OCI-LY1 (cell line): ENCODE measurements around the gene UACA.

Source experiments
- H2AFZ ChIP-seq: fragments of 200-600 bp; sonication (generic), shearing (Covaris generic); 2 replicates; pipeline ENCODE4 v1.6.0; 2014; ENCODE audit warnings: antibody characterized with exemption, mild to moderate bottlenecking, low read length
- H3F3A ChIP-seq: fragments of 200-600 bp; sonication (generic), shearing (Covaris generic); 2 replicates; pipeline ENCODE4 v1.6.0; 2014; ENCODE audit warnings: mild to moderate bottlenecking, antibody characterized with exemption, low read length, moderate library complexity; ENCODE audit not compliant: insufficient read depth
- H3K27ac ChIP-seq: fragments of 200-600 bp; sonication (generic); 2 replicates; pipeline ENCODE4 v1.5.1; 2014; ENCODE audit warnings: low read length, mixed run types, mild to moderate bottlenecking, low read depth; ENCODE audit not compliant: poor library complexity, severe bottlenecking
- H3K27me3 ChIP-seq: fragments of 200-600 bp; sonication (generic); 2 replicates; pipeline ENCODE4 v1.6.0; 2014; ENCODE audit warnings: antibody characterized with exemption, mild to moderate bottlenecking, low read length, moderate library complexity; ENCODE audit not compliant: insufficient read depth
- H3K36me3 ChIP-seq: fragments of 200-600 bp; sonication (generic); 2 replicates; pipeline ENCODE4 v1.6.1; 2014; ENCODE audit warnings: mild to moderate bottlenecking, antibody characterized with exemption, low read length, moderate library complexity, mixed read lengths; ENCODE audit not compliant: insufficient read depth
- H3K4me1 ChIP-seq: fragments of 200-600 bp; sonication (generic); 2 replicates; pipeline ENCODE4 v1.5.1; 2014; ENCODE audit warnings: mild to moderate bottlenecking, low read length, moderate library complexity; ENCODE audit not compliant: insufficient read depth, severe bottlenecking
- H3K4me2 ChIP-seq: fragments of 200-600 bp; sonication (generic), shearing (Covaris generic); 2 replicates; pipeline ENCODE4 v1.6.1; 2014; ENCODE audit warnings: low read length
- H3K4me3 ChIP-seq: fragments of 200-600 bp; sonication (generic); 2 replicates; pipeline ENCODE4 v1.5.1; 2014; ENCODE audit warnings: low read length, low read depth, mild to moderate bottlenecking, mixed read lengths; ENCODE audit not compliant: poor library complexity, severe bottlenecking
- H3K79me2 ChIP-seq: fragments of 200-600 bp; shearing (Covaris generic); 2 replicates; pipeline ENCODE4 v1.6.1; 2016; ENCODE audit warnings: mixed run types, low read length, mixed read lengths; ENCODE audit not compliant: insufficient read depth
- H3K9ac ChIP-seq: fragments of 200-600 bp; sonication (generic), shearing (Covaris generic); 2 replicates; pipeline ENCODE4 v1.6.1; 2014; ENCODE audit warnings: mild to moderate bottlenecking, low read length, mixed read lengths
- H3K9me2 ChIP-seq: fragments of 200-600 bp; sonication (generic), shearing (Covaris generic); 2 replicates; pipeline ENCODE4 v1.6.1; 2014; ENCODE audit warnings: low read depth, mild to moderate bottlenecking, low read length, mixed read lengths
- H3K9me3 ChIP-seq: fragments of 200-600 bp; shearing (Covaris generic); 2 replicates; pipeline ENCODE4 v1.6.1; 2014; ENCODE audit warnings: low read length, mixed read lengths
- H4K20me1 ChIP-seq: fragments of 200-600 bp; sonication (generic), shearing (Covaris generic); 2 replicates; pipeline ENCODE4 v1.6.0; 2016; ENCODE audit warnings: mild to moderate bottlenecking, low read length; ENCODE audit not compliant: insufficient read depth
- CTCF ChIP-seq: fragments of 200-600 bp; sonication (generic), shearing (Covaris generic); IDR thresholded peaks from 2 replicates; pipeline ENCODE4 v1.5.1; 2017; ENCODE audit warnings: mild to moderate bottlenecking, antibody characterized with exemption, low read length, moderate library complexity, mixed read lengths
- EZH2 ChIP-seq: fragments of 200-600 bp; sonication (generic), shearing (Covaris generic); IDR thresholded peaks from 2 replicates; pipeline ENCODE4 v1.8.0; 2017; ENCODE audit warnings: borderline replicate concordance, mixed run types, mild to moderate bottlenecking, antibody characterized with exemption, low read length, moderate library complexity, mixed read lengths

Gene UACA

GRCh38 chr15:70770863-70771262 is 7.5 kb upstream of the UACA start:
- Histone ChIP-seq H3K27ac (no peak overlapping the region), H3K36me3 (no peaks in the 10 kb centered on the region), H2AFZ (no peak overlapping the region), H3F3A (no peaks in the 10 kb centered on the region), H3K4me2 (no peak overlapping the region), H3K9me3 (no peaks in the 10 kb centered on the region), H3K27me3 (no peaks in the 10 kb centered on the region), H3K9ac (no peak overlapping the region), H4K20me1 (no peaks in the 10 kb centered on the region), H3K9me2 (no peaks in the 10 kb centered on the region), H3K79me2 (no peaks in the 10 kb centered on the region), H3K4me1 (no peaks in the 10 kb centered on the region), H3K4me3 (no peak overlapping the region)
- TF ChIP-seq CTCF (no peak), EZH2 (no peak)

- Histone ChIP-seq H3K4me1 (no peaks in the 10 kb centered on the region), H3K36me3 (no peaks in the 10 kb centered on the region), H3K4me3 (no peak overlapping the region), H3F3A (no peaks in the 10 kb centered on the region), H3K9me3 (no peaks in the 10 kb centered on the region), H3K9me2 (no peaks in the 10 kb centered on the region), H2AFZ (no peak overlapping the region), H3K9ac (no peak overlapping the region), H3K79me2 (no peaks in the 10 kb centered on the region), H3K27ac (no peak overlapping the region), H4K20me1 (no peaks in the 10 kb centered on the region), H3K27me3 (no peaks in the 10 kb centered on the region), H3K4me2 (no peak overlapping the region)
- TF ChIP-seq CTCF (no peak), EZH2 (no peak)
Measured at GRCh38 chr15:70768257-70768883, 5.0 kb upstream of the UACA start.

GRCh38 chr15:70767667-70768066 is 4.3 kb upstream of the UACA start:
- Histone ChIP-seq H3K9me3 (no peaks in the 10 kb centered on the region), H3K4me1 (no peaks in the 10 kb centered on the region), H3K79me2 (no peaks in the 10 kb centered on the region), H3K9ac (no peak overlapping the region), H3K9me2 (no peaks in the 10 kb centered on the region), H3K36me3 (no peaks in the 10 kb centered on the region), H4K20me1 (no peaks in the 10 kb centered on the region), H3F3A (no peaks in the 10 kb centered on the region), H3K4me2 (no peak overlapping the region), H3K27me3 (no peaks in the 10 kb centered on the region), H3K27ac (no peak overlapping the region), H2AFZ (no peak overlapping the region), H3K4me3 (no peak overlapping the region)
- TF ChIP-seq CTCF: no peak
- no peak for TF ChIP-seq EZH2
